Measurements from ENCODE around the gene RBMS3.
A peak's percentile ranks its signal among the peaks of the same experiment; 100 is the strongest.

Gene RBMS3

GRCh38 chr3:29587340-29587739 lies 306.5 kb downstream of the RBMS3 start:
- no peak for ATAC-seq

- no peak for ATAC-seq
These were observed 309.1 kb downstream of the RBMS3 start for GRCh38 chr3:29590012-29590411.

- no peak for ATAC-seq
These were observed 309.6 kb downstream of the RBMS3 start for GRCh38 chr3:29590461-29590860.

GRCh38 chr3:29591579-29591978 lies 310.7 kb downstream of the RBMS3 start:
- ATAC-seq = no peak

GRCh38 chr3:29593802-29594201 lies 312.9 kb downstream of the RBMS3 start:
- ATAC-seq = no peak

- no peak for ATAC-seq
These were observed 313.4 kb downstream of the RBMS3 start for GRCh38 chr3:29594261-29594660.

GRCh38 chr3:29597376-29598008 lies 316.6 kb downstream of the RBMS3 start:
- ATAC-seq = no peak

GRCh38 chr3:29601861-29602585 lies 321.2 kb downstream of the RBMS3 start:
- no peak for ATAC-seq

GRCh38 chr3:29605845-29606244 lies 325.0 kb downstream of the RBMS3 start:
- ATAC-seq = peak; percentile 77 to 79

- no peak for ATAC-seq
These were observed 325.5 kb downstream of the RBMS3 start for GRCh38 chr3:29606416-29606815.

GRCh38 chr3:29608414-29609327 lies 327.8 kb downstream of the RBMS3 start:
- ATAC-seq = no peak

GRCh38 chr3:29609328-29609811 lies 328.5 kb downstream of the RBMS3 start:
- ATAC-seq = no peak

GRCh38 chr3:29610781-29611180 lies 329.9 kb downstream of the RBMS3 start:
- ATAC-seq = no peak

GRCh38 chr3:29611252-29611651 lies 330.4 kb downstream of the RBMS3 start:
- no peak for ATAC-seq

GRCh38 chr3:29612536-29612935 lies 331.7 kb downstream of the RBMS3 start:
- ATAC-seq = no peak

- no peak for ATAC-seq
These were observed 334.1 kb downstream of the RBMS3 start for GRCh38 chr3:29614954-29615353.

GRCh38 chr3:29618395-29619282 lies 337.8 kb downstream of the RBMS3 start:
- no peak for ATAC-seq

- ATAC-seq = no peak
These were observed 338.8 kb downstream of the RBMS3 start for GRCh38 chr3:29619676-29620075.

- ATAC-seq = no peak
These were observed 346.6 kb downstream of the RBMS3 start for GRCh38 chr3:29627136-29628117.

- no peak for ATAC-seq
These were observed 347.9 kb downstream of the RBMS3 start for GRCh38 chr3:29628795-29629194.

- no peak for ATAC-seq
These were observed 355.0 kb downstream of the RBMS3 start for GRCh38 chr3:29635888-29636287.

All from activated CD4-positive, CD25-positive, alpha-beta regulatory T cell treated with anti-CD3 and anti-CD28 coated beads, Interleukin-2, amount 50 U/mL, for 24 hours (primary cell).